Neural crest cell (in vitro differentiated cells): ENCODE measurements around the gene POLR1E. TPM values are rescaled to one million over a fixed set of nuclear protein-coding genes. Genes with fewer than 3 reads are reported as not detected.
A peak's percentile ranks its signal among the peaks of the same experiment; 100 is the strongest.

Experiments used
- DNase-seq: peaks from one replicate; pipeline ENCODE4 v3.0.0; 2021; ENCODE audit warnings: low read depth, mixed read lengths, low spot score
- H3K27ac Mint-ChIP-seq: one replicate; pipeline ENCODE4 v1.8.0; 2021; ENCODE audit warnings: mild to moderate bottlenecking, mixed read lengths; ENCODE audit not compliant: unreplicated experiment
- H3K27me3 Mint-ChIP-seq: 2 replicates; pipeline ENCODE4 v1.8.0; 2021; ENCODE audit warnings: low read depth, mild to moderate bottlenecking, mixed read lengths
- H3K36me3 Mint-ChIP-seq: 2 replicates; pipeline ENCODE4 v1.8.0; 2021; ENCODE audit warnings: low read depth, mild to moderate bottlenecking, mixed read lengths
- H3K4me1 Mint-ChIP-seq: 2 replicates; pipeline ENCODE4 v1.8.0; 2021; ENCODE audit warnings: mixed read lengths
- H3K4me3 Mint-ChIP-seq: one replicate; pipeline ENCODE4 v1.8.0; 2021; ENCODE audit warnings: mild to moderate bottlenecking, mixed read lengths
- H3K9me3 Mint-ChIP-seq: 2 replicates; pipeline ENCODE4 v1.8.0; 2021; ENCODE audit warnings: mixed read lengths
- CTCF ChIP-seq: fragments of 200-600 bp; sonication (generic); conservative IDR thresholded peaks from 2 replicates; pipeline ENCODE4 v1.5.0; 2021; ENCODE audit warnings: antibody characterized with exemption, mild to moderate bottlenecking
- total RNA-seq: library from RNA; stranded (reverse); gene quantifications from 2 replicates; pipeline ENCODE4 v1.2.1, GENCODE V29; 2021

Gene POLR1E
- total RNA-seq, 1 donor from 2014 or later, result 46.4 TPM

- Mint-ChIP-seq H3K4me3 (no peak overlapping the region), H3K9me3 (no peaks in the 10 kb centered on the region), H3K27me3 (no peaks in the 10 kb centered on the region), H3K4me1 (peaks cover 13% of the 10 kb centered on the region), H3K27ac (no peak overlapping the region), H3K36me3 (peaks cover 9% of the 10 kb centered on the region)
- no peak for DNase-seq
- TF ChIP-seq CTCF, result no peak
These were observed 38.6 kb upstream of the POLR1E start for GRCh38 chr9:37447111-37447510.

GRCh38 chr9:37449862-37450632, 35.7 kb upstream of the POLR1E start:
- Mint-ChIP-seq H3K9me3 (no peaks in the 10 kb centered on the region), H3K4me1 (peaks cover 13% of the 10 kb centered on the region), H3K36me3 (peaks cover 12% of the 10 kb centered on the region), H3K27ac (peak overlapping the region; percentile 94), H3K27me3 (no peaks in the 10 kb centered on the region), H3K4me3 (peak overlapping the region; percentile 16)
- no peak for DNase-seq
- TF ChIP-seq CTCF, result no peak

GRCh38 chr9:37451628-37452027, 34.1 kb upstream of the POLR1E start:
- Mint-ChIP-seq H3K27ac (no peak overlapping the region), H3K27me3 (no peaks in the 10 kb centered on the region), H3K9me3 (peaks cover 3% of the 10 kb centered on the region), H3K4me1 (peaks cover 13% of the 10 kb centered on the region), H3K36me3 (peaks cover 18% of the 10 kb centered on the region), H3K4me3 (no peak overlapping the region)
- no peak for TF ChIP-seq CTCF
- DNase-seq, result no peak

GRCh38 chr9:37452611-37453010, 33.1 kb upstream of the POLR1E start:
- Mint-ChIP-seq H3K9me3 (peaks cover 3% of the 10 kb centered on the region), H3K27ac (no peak overlapping the region), H3K27me3 (no peaks in the 10 kb centered on the region), H3K36me3 (peaks cover 18% of the 10 kb centered on the region), H3K4me1 (peaks cover 13% of the 10 kb centered on the region), H3K4me3 (no peak overlapping the region)
- no peak for DNase-seq
- TF ChIP-seq CTCF, result no peak

GRCh38 chr9:37453827-37454226, 31.9 kb upstream of the POLR1E start:
- Mint-ChIP-seq H3K4me1 (peaks cover 8% of the 10 kb centered on the region), H3K4me3 (no peak overlapping the region), H3K27me3 (no peaks in the 10 kb centered on the region), H3K36me3 (peaks cover 14% of the 10 kb centered on the region), H3K9me3 (peaks cover 3% of the 10 kb centered on the region), H3K27ac (no peak overlapping the region)
- TF ChIP-seq CTCF, result no peak
- DNase-seq, result no peak
